ENCODE measurements around the gene CDK16.
"Not testable (repeated sequence)": the region's sequence is repeated elsewhere in the genome, so short reads cannot be mapped to it uniquely, and the experiment has no call there.

Gene CDK16

DNA sequence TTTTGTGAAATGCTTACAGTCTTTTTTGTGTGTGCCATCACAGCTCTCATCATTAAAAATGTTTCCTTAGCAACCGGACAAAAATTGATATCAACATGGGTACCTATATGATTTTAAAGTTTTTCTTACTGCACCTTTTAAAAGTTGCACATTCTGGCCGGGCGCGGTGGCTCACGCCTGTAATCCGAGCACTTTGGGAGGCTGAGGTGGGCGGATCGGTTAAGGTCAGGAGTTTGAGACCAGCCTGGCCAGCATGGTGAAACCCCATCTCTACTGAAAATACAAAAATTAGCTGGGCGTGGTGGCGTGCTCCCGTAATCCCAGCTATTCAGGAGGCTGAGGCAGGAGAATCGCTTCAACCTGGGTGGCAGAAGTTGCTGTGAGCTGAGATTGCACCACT lies 39.1 kb downstream of the CDK16 start:
- not testable (repeated sequence) for DNase-seq

- DNase-seq = no peak
Observed at GRCh38 chrX:47264483-47265173, 46.1 kb downstream of the CDK16 start.

- no peak for DNase-seq
Observed at GRCh38 chrX:47266643-47267042, 48.2 kb downstream of the CDK16 start.

GRCh38 chrX:47272013-47272408 lies 53.5 kb downstream of the CDK16 start:
- DNase-seq = no peak

- no peak for DNase-seq
Observed at GRCh38 chrX:47273011-47273730, 54.7 kb downstream of the CDK16 start.

GRCh38 chrX:47278691-47279090 lies 60.2 kb downstream of the CDK16 start:
- no peak for DNase-seq

Data from NCI-H187 treated with DMSO at 0.1 percent for 48 hours (cell line).